HEK293T (cell line): ENCODE results near the gene NPR3.

ENCODE experiments used
- ARNT ChIP-seq: fragments of 450-650 bp; IDR thresholded peaks from 2 replicates; pipeline ENCODE4 v1.6.1; 2017; ENCODE audit warnings: mild to moderate bottlenecking
- BHLHE40 ChIP-seq: fragments of 450-650 bp; IDR thresholded peaks from 2 replicates; pipeline ENCODE4 v1.6.1; 2016; ENCODE audit warnings: mild to moderate bottlenecking, moderate library complexity, borderline replicate concordance
- FOXM1 ChIP-seq: fragments of 450-650 bp; IDR thresholded peaks from 2 replicates; pipeline ENCODE4 v1.6.1; 2017; ENCODE audit warnings: mild to moderate bottlenecking, borderline replicate concordance
- L3MBTL2 ChIP-seq: fragments of 450-650 bp; conservative IDR thresholded peaks from 2 replicates; pipeline ENCODE4 v1.6.1; 2016; ENCODE audit warnings: mild to moderate bottlenecking
- SP1 ChIP-seq: fragments of 450-650 bp; IDR thresholded peaks from 2 replicates; pipeline ENCODE4 v1.6.1; 2017

GRCh38 chr5:32812399-32812798, 101.3 kb downstream of the NPR3 start:
- TF ChIP-seq SP1 = no peak
- no peak for TF ChIP-seq ARNT
- no peak for TF ChIP-seq FOXM1
- TF ChIP-seq BHLHE40 = no peak
- no peak for TF ChIP-seq L3MBTL2
